Loucy (cell line): ENCODE measurements around the gene GSG1L.

Experiments used
- CTCF ChIP-seq: fragments of 200-600 bp; sonication (generic); conservative IDR thresholded peaks from 2 replicates; pipeline ENCODE4 v1.5.1; 2014; ENCODE audit warnings: mild to moderate bottlenecking, antibody characterized with exemption, low read length
- EZH2phosphoT487 ChIP-seq: fragments of 200-600 bp; IDR thresholded peaks from 2 replicates; pipeline ENCODE4 v1.6.1; 2018; ENCODE audit warnings: antibody characterized with exemption, mild to moderate bottlenecking, moderate library complexity, borderline replicate concordance

- TF ChIP-seq CTCF = no peak
- TF ChIP-seq EZH2phosphoT487 = no peak
Measured at GRCh38 chr16:27918755-27919154, 144.8 kb downstream of the GSG1L start.
